CD1c-positive myeloid dendritic cell (primary cell): ENCODE data around the gene SH3GL1.

Experiments
- DNase-seq: peaks from one replicate; pipeline ENCODE4 v3.0.0-alpha.2; 2016; ENCODE audit errors: extremely low spot score

Gene SH3GL1

GRCh38 chr19:4431808-4432674 is 31.7 kb upstream of the SH3GL1 start:
- peak; percentile 97 for DNase-seq

GRCh38 chr19:4431296-4431695 is 30.9 kb upstream of the SH3GL1 start:
- peak; percentile 47 for DNase-seq

GRCh38 chr19:4430760-4431159 is 30.4 kb upstream of the SH3GL1 start:
- peak; percentile 91 for DNase-seq

GRCh38 chr19:4429771-4430171 is 29.4 kb upstream of the SH3GL1 start:
- DNase-seq: no peak

GRCh38 chr19:4429256-4429655 is 28.9 kb upstream of the SH3GL1 start:
- DNase-seq: peak; percentile 20

GRCh38 chr19:4428326-4428975 is 28.1 kb upstream of the SH3GL1 start:
- DNase-seq: no peak

GRCh38 chr19:4425537-4425936 is 25.2 kb upstream of the SH3GL1 start:
- no peak for DNase-seq

GRCh38 chr19:4423416-4424126 is 23.2 kb upstream of the SH3GL1 start:
- no peak for DNase-seq

- no peak for DNase-seq
Observed at GRCh38 chr19:4416268-4416667, 15.9 kb upstream of the SH3GL1 start.

- DNase-seq: no peak
Observed at GRCh38 chr19:4415352-4415751, 15.0 kb upstream of the SH3GL1 start.

GRCh38 chr19:4414800-4415321 is 14.5 kb upstream of the SH3GL1 start:
- DNase-seq: no peak

GRCh38 chr19:4414144-4414799 is 13.9 kb upstream of the SH3GL1 start:
- no peak for DNase-seq

- DNase-seq: no peak
Observed at GRCh38 chr19:4413588-4413987, 13.2 kb upstream of the SH3GL1 start.

GRCh38 chr19:4409123-4409933 is 9.0 kb upstream of the SH3GL1 start:
- no peak for DNase-seq

- no peak for DNase-seq
Observed at GRCh38 chr19:4406626-4407025, 6.3 kb upstream of the SH3GL1 start.

- DNase-seq: no peak
Observed at GRCh38 chr19:4405977-4406376, 5.6 kb upstream of the SH3GL1 start.

- no peak for DNase-seq
Observed at GRCh38 chr19:4403005-4403761, 2.8 kb upstream of the SH3GL1 start.

GRCh38 chr19:4402171-4403004 is 2.0 kb upstream of the SH3GL1 start, which contains the start of gene CHAF1A:
CHAF1A (plus strand) TSS chr19:4402640; CDS start chr19:4402763, 123 bp downstream.
- peak; percentile 100 for DNase-seq

- no peak for DNase-seq
Observed at GRCh38 chr19:4401769-4402170, 1.4 kb upstream of the SH3GL1 start.
